GM21526 (cell line): ENCODE measurements around the gene PAXX.

Experiments
- ATAC-seq: cut with Tn5 transposase; IDR thresholded peaks from one replicate; pipeline ENCODE4 v1.9.1; 2021; ENCODE audit warnings: moderate library complexity; ENCODE audit not compliant: unreplicated experiment, low FRiP score

Gene PAXX

DNA sequence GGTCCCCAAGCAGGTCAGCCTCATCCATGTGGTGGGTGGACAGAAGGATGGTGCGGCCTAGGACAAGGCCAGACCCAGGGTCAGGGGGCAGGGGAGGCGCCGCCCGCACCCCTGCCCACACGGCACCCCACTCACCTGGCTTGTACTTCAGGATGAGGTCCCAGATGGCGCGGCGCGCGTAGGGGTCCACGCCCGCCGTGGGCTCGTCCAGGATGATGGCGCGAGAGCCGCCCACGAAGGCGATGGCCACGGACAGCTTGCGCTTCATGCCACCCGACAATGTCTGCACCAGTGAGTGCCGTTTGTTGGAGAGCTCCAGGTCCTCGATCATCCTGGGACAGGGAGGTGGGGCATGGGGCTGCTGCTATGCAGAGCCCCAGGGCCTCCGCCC is 23.3 kb downstream of the PAXX start:
- ATAC-seq: no peak

DNA sequence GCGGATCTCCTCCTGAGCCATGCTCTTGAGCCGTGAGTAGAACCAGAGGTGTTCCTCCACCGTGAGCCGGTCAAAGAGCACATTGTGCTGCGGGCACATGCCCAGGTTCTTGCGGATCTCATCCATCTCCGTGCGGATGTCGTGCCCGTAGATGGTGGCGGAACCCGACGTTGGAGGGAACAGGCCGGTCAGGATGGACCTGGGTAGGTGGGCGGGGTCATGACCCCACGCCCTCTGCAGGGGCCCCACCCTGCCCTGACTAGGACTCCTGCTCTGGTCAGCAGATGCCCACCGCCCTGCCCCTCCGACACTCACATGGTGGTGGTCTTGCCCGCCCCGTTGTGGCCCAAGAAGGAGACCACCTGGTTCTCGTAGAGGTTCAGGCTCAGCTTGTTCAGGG is 23.8 kb downstream of the PAXX start:
- no peak for ATAC-seq

DNA sequence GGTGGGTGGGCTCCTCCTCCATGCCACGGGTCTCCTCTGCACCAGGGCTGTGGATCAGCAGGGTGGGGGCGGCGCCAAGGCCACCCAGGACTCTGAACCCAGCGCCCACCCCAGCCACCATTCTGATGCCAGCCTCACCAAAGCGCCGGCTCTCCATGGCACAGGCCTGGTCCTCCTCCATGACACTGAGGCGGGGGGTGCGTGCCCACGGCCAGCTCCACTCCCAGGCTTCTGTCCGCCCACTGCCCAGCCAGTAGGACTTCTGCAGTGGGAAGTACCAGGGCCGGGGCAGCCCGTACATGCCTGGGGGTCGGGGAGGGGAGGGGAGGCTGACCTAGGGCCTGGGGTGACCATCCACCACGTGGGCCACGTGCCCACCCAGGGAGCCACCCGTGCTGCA is 24.2 kb downstream of the PAXX start:
- no peak for ATAC-seq

DNA sequence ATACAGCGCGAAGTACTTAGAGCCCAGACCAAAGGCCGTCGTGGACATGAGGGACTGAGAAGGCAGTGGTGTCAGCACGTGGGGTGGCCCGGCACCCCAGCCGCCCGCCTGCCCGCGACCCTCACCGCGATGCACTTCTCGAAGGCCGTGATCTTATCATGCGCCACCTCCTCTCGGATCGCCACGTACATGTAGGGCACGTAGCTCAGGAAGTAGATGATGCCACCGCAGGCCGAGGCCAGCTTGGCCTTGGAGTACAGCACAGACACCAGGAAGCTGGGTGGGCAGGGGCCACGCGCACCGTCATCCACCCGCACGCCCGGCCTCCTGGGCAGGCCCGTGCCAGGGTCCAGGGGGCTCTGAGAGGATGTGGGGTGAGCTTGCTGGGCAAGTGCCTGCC is 24.8 kb downstream of the PAXX start:
- no peak for ATAC-seq

DNA sequence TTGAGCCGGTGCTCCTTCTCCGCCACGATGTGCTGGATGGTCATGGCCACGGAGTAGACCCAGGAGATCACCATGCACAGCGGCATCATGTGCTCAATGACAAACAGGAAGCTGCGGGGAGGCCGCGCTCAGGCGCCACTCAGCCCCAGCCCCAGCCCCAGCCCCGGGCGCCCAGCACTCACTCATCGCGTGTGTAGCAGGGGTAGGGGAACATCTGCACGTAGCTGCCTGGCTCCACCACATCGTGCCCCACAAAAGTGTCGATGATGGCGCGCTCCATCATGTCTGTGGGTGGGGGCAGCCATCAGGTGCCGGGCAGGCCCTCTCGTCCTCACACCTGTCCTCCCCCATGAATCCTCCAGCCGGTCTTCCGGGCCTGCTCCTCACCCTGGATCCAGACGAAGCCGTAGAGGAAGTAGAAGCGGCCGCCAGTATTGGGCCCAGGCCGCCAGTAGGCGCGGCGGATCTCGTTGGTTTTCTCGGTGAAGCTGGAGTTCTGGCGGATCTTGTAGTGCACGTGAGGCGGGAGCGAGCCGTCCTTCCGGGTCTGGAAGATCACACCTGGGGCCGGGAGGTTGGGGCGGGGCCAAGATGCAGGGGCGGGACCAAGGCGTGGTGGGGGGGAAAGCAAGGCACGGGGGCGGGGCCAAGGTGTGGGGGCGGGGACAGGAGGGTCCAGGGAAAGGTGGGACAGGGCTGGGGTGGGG is 25.7 kb downstream of the PAXX start:
- ATAC-seq: no peak

DNA sequence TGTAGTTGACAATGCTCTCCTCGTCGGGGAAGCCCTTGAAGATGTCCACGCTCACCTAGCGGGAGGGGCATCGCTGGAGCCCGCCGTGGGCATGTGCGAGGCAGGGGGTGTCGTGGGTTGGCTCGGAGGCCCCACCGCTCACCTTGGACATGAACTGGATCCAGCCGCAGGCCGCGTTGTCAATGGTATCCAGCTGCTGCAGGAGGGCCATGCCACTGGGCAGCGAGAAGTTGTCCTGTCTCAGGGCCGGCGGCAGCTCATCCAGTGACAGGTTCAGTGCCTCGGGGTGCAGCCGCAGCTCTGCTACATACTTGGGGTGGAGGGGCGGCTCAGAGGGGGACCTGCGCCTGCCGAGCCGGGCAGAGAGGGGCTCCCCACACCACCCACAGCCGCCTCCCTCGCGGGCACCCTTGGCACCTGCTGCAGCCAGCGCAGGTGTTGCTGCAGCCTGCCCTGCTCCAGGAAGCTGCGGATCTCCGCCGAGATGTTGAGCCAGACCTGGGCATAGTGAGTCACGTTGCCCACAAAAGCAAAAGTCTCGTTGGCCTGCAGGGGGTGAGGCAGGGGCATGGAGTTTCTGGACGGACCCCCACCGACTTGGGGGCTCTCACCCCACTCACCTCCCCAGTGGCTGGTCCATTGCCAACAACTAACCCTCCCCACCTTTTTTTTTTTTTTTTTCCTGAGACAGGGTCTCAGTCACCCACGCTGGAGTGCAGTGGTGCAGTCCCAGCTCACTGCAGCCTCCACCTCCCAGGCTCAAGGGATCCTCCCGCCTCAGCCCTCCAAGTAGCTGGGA is 26.7 kb downstream of the PAXX start:
- ATAC-seq: no peak

DNA sequence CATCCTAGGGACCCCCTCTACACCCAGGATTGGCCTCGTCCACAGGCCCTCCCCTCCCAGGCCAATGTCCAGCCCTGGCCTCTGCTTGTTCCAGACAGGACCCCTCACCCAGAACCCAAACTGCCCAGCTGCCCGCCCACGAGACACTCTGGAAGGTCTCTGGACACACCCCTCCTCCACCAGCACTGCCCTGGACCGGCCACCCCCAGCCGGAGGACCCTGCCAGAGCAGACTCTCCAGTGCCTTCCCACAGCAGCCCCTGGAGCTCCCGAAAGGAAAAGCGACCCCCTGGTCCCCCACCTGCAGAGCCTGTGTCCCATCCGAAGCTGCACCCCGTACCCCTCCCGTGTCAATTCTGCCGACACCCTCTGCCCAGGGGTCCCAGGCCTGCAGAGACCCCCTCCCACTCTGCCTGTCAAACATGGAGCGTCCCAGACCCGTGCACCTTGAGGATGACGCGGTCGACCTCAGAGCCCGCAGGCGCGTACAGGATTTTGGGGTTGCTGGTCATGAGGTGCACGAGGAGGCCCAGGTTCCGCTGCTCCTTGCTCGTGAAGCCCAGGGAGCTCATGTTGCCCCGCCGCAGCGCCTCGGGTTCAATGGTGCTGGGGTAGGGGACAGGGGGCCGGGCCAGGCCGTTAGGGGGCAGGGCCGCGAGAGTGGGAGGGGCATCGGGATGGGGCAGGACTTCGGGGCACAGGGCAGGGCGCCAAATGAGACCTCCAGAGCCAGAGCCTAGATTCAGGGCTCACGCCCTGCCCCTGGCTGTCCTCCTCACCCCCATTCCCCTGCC is 27.9 kb downstream of the PAXX start:
- no peak for ATAC-seq

DNA sequence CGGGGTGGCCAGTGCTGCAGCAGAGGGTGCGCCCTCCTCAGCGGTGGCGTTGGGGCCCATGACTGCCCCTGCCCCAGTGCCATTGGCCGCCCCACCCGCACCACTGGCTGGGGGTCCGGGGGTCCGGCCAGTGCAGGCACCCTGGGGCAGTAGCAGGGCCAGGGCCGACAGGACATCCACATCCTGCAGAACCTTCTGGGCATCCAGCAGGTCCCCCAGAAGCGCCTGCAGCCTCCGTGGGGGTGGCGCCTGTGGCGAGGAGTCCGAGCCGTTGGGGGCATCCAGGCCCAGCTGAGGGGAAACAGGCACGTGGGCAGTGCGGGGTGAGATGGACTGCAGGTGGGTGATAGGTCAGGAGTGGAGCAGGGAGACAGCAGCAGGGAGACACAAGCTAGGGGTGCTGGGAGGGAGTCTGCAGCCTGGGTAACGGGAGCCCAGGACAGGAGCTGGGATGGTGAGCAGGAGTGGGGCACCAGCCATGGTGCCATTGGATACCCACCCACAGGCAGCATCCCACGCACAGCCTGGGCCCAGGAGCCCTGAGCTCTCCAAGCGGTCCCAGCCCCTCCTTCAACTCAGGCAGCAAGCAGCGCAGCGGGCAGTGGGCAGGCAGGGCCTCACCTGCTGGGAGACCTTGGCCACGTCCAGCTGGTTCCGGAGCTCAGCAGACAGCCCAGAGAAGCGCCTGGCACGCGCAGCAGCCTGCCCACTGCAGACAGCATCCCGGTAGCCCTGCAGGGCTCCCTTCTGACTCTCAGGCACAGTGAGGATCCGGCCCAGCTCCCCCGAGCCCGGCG is 28.7 kb downstream of the PAXX start:
- no peak for ATAC-seq

DNA sequence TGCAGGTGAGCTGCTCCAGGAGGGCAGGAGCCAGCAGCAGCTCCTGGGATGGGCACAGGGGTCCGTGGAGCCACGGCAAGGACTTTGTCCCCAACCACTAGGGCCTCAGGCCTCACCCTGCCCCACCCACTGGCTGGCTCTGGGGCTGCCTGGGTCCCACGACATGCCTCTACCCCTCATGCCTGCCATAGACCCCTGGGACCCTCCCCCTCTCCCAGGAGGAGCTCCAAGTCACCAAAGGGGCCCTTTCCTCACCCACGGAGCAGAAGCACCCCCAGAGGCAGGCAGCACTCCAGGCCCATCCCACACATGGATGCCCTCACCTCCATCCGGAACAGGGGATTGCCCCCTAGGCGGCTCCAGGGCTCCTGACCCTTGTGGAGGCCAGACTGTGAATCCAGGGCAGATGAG is 29.4 kb downstream of the PAXX start:
- ATAC-seq: no peak

DNA sequence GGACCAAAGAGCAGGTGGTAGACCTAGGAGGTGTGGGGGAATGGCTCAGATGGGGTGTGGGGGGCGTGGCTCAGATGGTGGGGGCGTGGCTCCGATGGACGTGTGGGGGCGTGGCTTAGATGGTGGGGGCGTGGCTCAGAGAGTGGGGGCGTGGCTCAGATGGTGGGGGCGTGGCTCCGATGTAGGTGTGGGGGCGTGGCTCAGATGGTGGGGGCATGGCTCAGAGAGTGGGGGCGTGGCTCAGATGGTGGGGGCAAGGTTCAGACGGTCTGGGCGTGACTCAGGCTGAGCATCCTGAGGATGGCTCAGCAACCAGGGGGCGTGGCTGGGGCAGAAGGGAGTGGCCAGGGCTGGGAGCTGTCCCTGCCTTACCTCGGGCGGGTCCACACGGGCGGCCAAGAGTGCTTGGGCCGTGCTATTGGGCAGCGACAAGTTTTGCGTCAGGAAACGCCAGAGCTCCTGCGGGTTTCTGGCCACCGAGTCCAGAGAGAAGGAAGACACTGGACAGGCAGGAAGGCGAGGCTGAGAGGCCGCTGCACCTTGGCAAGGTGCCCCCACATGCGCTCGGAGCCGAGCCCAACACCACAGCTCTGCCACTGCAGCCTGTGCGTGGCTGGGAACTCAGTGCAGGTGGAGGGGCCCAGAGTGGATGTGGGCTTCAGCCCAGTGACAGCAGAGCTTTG is 29.9 kb downstream of the PAXX start:
- no peak for ATAC-seq

DNA sequence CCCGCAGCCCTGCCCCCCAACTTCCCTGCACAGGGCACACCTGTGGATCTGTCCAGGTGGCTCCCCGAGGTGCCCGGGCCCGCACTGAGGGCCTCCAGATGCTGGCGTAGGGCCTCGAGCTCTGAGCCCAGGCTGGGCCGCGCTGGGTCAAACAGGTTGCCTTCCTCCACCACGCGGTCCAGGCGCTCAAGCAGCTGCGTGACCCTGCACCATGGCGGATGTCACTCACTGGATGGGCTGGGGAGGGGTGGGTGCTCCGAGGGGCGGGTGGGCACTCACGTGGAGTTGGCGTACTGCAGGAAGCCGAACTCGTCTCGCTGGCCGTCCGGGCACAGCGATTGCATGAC is 30.4 kb downstream of the PAXX start:
- no peak for ATAC-seq

DNA sequence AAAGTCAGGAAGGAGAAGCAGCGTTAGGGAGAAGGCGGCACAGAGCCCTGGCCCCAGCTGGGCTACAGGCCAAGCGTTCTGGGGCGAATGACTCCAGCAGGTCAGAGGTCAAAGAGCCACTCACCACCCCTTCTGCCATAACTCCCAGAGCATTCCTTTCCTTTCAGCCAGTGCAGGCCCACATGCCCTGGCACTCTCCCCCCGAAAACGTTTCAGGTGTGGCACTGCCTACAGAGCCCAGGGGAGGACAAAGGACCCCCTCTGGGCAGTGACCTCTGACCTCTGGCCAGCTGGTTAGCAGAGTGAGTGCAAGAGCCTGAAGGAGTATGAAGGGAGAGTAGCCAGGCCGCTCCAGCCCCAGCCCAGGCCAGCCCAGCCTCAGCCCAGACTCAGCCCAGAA is 30.9 kb downstream of the PAXX start:
- no peak for ATAC-seq

DNA sequence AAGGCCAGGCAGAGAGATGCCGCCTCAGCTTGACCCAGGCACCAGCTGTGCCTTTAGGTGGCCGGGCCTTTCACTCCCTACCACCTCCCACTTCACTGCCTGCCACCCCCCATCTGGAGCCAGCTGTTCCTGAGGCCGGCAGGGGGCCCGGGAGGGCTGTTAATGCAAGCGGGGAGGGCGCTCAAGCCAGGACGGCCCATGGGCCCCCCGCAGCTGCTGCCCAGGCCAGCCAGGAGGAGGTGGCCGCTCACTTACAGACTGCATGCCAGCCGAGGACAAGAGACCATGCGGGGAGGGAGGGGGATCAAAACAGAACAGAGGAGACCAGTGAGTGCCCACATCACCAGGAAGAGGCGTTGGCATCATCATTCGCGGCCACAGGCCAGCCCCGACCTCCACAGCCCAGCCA is 31.4 kb downstream of the PAXX start:
- no peak for ATAC-seq

DNA sequence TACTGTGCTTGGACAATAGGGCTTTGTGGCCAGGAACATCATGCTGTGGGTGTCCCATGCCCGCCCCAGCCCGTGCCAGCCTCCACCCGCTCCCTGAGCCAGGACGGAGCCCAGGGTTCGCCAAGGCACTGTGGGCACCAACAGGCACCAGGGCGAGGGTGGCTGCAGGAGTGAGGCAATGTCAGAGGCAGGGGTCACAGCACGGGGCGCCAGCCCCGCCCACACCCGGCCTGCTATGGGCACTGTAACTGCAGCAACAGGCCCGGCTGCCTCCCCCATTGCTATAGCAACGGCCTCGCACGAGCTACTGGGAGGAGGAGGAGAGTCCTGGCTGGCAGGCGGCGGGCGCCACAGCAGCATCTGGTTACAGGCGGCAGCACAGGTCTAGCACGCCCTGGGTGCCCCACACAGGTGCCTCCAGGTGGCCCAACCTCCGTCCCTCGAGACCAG is 33.3 kb downstream of the PAXX start:
- ATAC-seq: no peak

DNA sequence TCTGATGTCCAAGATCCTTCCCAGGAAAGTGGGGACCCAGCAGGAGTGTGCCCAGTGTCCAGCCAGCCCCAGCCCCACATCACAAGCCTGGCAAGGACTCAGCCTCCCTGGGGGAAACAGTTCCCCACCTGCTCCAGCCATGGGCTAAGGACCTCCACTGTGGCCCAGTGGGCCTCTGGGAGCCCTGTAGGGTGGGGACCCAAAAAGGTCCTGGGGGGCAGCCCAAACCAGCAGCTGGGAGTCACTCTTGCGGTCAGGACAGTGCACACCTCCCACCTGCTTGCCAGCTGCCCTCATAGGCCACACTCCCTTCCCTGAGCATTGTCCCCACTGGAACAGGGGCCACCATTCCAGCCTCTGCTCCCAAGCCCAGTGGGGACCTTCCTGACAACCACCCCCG is 34.2 kb downstream of the PAXX start:
- no peak for ATAC-seq

DNA sequence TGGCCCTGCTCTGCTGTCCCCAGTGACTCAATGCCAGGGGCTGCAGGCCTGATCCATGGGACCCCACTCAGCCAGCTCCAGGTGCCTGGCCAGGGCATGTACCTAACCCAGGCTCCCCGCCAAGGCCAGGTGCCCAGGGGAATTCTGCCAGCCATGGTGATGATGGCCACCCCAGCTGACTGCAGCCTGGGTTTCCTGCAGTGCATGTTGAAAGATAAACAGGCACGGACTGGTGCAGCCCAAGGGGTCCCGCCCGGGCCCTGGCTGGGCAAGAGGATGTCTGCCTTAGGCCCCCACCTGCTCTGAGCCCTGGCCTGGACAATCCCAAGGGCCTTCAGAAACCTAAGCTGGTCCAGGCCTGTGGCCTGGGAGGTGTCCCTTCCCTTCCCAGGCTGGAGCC is 34.6 kb downstream of the PAXX start:
- no peak for ATAC-seq

DNA sequence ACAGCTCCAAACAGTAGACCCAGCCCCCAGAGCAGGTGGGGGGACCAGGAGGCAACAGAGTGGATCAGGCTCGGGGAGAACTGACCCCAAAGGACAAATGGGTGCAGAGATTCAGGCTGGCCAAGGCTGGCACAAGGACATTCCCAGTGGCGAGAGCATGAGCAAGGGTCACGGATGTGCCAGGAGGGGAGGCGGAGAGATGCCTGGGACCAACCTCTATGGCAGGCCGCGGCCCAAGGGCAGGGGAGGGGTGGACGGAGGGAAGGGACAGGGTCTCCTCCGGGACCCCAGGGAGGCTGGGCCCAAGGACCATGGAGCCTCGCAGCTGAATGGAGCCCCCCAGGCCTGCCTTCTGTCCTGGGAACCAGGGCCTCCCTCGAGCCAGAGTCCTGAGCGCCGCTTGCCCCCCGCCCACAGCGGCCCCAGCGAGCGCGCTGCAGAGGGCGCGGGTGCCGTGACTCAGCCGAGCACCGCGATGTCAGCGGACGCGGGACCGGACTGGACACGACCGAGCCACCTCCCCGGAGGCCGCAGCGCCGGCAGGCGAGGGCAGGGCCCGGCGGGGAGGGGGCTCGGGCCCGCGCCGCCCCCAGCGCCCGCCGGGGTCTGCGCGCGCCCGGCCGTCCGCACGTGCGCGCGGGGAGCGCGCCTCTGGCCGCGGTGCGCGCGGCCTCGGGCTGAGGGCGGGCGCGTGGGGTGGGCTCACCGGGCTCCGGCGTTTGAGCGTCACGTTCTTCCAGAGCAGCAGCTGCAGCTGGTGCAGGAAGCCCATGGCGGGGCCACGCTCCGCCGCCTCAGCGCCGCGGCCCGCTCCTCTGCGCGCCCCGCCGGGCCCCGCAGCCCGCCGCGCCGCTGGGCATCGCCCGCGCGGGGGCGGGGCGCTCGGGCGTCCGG is 35.4 kb downstream of the PAXX start, which contains the start of gene ABCA2:
TSS of gene ABCA2 (minus strand) at position 869 of the 894 bp plus-strand sequence. CDS start at position 772, 97 bp downstream.
- ATAC-seq: no peak

DNA sequence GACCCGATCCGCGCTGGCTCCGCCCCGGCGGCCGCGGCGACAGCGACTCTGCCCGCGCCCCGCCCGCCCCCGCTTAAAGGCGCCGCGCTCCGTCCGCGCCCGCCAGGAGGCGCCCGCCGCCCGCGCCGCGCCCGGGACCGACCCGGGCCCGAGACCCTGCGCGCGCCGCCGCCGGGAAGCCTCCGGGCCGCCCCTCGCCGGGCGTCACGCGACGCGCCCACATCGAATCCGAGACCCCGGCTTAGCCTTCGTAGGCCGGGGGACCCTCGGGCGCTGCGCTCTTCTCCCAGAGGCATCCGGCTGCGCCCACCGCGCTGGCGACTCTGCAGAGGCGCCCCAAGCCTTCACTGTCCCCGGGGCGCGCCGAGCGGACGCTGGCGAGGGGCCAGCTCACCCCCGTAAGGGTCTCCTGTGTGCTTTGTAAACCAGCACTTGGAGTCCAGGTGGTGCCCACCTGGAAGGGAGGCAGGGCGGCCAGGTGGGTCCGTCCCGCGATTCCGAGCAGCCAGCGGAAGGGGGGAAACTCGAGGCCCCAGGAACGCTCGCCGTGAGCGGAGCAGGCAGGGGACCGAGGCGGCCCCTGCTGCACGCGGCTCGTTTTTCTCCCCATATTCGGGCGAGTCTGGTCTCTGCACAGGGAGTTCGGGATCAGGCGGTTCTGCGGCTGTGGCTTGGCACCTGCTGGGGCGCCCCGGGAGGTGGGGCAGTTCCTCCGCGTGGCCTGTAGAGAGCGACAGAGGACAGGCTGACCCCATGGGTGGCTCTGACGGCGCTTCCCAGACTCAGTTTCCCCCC is 36.2 kb downstream of the PAXX start:
- no peak for ATAC-seq
